ENCODE results near the gene GIMAP7. TPM values are rescaled to one million over a fixed set of nuclear protein-coding genes. Genes with fewer than 3 reads are reported as not detected.
"Not testable (repeated sequence)": the region's sequence is repeated elsewhere in the genome, so short reads cannot be mapped to it uniquely, and the experiment has no call there.

The GIMAP7 gene
- total RNA-seq, 1 donor from 2014 or later = 34.5 TPM

DNA sequence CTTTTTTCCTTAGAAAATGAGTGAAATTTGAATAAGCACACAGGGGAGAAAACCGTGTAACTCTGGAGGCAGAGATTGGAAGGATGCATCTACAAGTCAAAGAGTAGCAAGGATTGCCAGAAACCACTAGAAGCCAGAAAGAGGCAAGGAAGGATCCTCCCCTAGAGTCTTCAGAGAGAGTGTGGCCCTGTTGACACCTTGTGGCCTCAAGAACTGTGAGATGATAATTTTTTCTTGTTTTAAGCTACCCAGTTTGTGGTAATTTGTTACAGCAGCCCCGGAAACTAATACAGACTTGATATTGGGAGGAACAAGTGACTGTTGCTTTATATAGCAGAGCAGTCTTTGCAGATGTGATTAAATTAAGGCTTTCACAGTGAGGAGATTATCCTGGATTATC lies 3.6 kb upstream of the GIMAP7 start:
- no peak for DNase-seq (ENCODE audit: extremely low read depth, low read depth, low spot score)

DNA sequence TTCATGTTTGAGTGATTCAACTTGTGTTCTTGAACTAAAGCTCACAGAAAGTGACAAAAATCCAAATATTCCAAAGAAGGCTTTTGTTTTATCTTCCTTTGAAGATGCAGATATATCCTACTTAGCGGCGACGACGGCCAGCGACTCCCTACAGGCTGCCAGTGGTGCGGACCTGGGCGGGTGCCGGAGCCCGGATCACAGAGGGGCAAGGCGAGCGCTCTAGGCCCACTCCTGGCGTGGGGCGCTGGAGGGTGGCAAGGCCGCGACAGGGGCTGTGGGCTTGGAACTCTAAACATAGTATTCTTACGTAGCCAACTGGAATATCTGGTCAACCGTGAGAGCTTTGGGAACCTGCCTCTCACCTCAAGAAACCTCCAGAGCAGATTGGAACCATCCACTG lies 914 bp upstream of the GIMAP7 start:
- no peak for DNase-seq (ENCODE audit: extremely low read depth, low read depth, low spot score)

DNA sequence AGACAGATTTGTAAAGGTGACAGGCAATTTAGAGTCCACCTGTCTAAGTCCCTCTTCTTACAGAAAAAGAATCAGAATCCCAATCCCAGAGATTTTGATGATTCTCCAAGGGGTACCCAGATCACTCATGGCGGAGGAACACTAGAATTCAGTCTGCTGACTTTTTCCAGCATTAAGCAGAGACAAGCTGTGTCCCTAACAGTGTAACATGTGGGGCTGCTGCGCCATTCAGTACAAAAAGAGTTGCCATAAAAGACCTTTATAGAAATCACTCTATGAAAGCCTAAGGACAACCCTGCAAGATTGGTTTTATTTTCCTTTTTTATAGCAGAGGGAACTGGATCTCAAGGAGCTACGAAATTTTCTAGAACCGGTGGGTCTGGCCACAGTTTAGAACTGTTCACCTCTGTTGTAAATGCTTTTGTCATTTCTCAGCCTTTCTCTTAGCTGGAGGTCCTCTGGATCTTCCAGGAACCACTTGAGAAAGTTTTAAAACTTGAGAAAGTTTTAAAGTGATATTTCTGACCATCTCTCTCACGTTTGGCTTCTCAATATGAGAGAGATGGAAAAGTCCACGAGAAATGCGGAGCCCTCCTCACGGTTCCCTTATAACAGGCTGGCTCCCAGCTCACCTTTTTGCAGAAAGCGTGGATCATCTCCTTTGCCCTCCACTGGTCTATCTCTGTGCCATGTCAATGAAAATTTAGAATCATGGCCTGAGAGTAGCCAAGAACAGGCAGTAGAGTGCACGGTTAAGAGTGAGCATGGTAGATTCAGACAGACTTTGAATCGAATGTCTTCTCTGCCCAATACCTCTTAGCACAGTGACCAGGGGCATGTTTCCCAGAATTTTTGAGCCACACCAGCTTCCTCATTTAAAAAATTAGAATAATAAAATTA lies 826 bp downstream of the GIMAP7 start:
- no peak for DNase-seq (ENCODE audit: extremely low read depth, low read depth, low spot score)

DNA sequence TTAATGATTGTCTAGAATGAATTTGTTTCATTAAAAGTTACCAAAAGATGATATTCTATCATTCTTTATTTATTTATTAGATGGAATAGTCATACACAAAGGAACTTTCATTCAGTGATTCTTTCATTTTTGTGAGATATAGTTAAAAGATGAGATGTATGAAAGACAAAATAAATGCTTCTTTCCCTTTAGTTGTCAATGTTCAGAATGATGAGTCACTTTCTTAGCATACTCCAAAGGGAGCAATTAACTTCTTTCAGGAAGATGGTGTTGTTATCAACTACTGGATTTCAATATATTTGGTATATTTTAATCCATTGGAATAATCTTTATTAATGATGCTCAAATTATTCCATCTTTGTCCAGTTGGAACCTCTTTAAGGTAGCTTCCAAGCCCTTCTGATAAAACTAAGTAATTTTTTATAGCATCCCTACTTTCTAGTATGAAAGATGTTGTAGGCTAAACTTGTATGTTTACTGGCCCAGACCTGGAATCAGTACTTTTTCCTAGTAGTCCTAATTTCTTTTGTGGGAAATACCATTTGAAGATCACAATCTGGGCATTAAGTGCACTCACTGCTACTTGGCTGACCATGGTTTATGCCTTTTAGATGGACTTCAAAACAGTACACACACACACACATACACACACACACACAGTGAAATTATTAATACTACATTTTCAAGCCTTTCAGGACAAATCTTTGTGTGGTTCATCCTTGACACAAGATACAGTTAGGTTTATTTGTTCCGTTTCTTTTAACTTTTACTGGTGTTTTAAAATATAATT lies 2.5 kb downstream of the GIMAP7 start:
- no peak for DNase-seq (ENCODE audit: extremely low read depth, low read depth, low spot score)

DNA sequence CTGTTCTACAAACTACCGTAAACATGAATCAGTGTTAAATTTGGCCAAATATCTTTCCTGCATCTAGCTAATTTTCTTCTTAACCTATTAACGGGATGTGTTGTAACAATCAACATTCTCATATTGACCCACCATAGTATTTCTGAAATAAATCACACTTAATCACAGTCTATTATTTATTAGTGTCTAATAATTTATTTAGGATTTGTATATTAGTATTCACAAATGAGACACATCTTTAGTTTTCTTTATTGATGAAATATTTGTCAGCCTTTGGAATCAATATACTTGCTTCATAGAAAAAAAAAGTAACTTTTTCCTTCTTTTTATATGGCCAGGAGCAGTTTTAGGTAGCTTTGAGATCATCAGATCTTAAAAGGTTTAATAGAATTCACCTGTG lies 4.6 kb downstream of the GIMAP7 start:
- DNase-seq (ENCODE audit: extremely low read depth, low read depth, low spot score) = no peak

DNA sequence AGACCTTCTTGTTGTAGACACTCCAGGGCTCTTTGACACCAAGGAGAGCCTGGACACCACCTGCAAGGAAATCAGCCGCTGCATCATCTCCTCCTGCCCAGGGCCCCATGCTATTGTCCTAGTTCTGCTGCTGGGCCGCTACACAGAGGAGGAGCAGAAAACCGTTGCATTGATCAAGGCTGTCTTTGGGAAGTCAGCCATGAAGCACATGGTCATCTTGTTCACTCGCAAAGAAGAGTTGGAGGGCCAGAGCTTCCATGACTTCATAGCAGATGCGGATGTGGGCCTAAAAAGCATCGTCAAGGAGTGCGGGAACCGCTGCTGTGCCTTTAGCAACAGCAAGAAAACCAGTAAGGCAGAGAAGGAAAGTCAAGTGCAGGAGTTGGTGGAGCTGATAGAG lies 5.5 kb downstream of the GIMAP7 start:
- DNase-seq (ENCODE audit: extremely low read depth, low read depth, low spot score) = no peak

DNA sequence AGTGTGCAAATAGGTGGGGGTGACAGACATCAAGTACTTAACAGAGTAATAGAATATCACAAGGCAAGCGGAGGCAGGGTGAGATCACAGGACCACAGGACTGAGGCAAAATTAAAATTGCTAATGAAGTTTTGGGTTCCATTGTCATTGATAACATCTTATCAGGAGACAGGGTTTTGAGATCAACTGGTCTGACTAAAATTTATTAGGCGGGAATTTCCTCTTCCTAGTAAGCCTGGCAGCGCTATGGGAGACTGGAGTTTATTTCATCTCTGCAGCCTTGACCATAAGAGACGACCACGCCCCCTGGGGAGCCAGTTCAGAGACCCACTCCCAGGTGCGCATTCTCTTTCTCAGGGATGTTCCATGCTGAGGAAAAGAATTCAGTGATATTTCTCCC lies 8.3 kb downstream of the GIMAP7 start:
- DNase-seq (ENCODE audit: extremely low read depth, low read depth, low spot score) = not testable (repeated sequence)

DNA sequence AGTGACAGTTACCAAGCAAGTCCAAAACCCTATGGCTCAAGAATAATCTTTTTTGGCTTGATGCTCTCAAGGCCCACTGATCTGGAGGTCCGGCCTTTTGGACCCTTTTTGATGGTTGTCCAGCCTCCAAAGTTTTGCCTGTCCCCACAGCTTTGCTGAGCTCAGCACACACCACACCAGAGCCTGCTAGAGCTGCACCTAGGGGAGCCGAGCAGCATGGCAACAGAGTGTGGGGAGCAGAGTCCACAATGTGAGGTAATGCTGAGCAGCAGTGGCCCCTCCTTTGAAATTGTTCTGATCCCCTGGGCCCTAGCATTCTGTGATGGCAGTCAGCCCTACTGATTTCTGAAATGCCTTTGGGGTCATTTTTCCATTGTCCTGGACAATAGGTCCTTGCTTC lies 9.3 kb downstream of the GIMAP7 start:
- no peak for DNase-seq (ENCODE audit: extremely low read depth, low read depth, low spot score)

DNA sequence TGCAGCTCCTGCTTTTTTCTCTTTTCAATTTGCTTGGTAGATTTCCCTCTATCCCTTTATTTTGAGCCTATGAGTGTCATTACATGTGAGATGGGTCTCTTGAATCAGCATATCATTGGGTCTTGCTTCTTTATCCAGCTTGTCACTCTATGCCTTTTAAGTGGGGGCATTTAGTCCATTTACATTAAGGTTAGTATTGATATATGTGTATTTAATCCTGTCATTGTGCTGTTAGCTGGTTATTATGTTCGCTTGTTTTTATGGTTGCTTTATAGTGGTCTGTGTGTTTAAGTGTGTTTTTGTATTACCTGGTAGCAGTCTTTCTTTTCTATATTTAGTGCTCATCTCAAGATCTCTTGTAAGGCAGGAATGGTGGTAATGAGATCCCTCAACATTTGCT lies 17.0 kb downstream of the GIMAP7 start:
- no peak for DNase-seq (ENCODE audit: extremely low read depth, low read depth, low spot score)

DNA sequence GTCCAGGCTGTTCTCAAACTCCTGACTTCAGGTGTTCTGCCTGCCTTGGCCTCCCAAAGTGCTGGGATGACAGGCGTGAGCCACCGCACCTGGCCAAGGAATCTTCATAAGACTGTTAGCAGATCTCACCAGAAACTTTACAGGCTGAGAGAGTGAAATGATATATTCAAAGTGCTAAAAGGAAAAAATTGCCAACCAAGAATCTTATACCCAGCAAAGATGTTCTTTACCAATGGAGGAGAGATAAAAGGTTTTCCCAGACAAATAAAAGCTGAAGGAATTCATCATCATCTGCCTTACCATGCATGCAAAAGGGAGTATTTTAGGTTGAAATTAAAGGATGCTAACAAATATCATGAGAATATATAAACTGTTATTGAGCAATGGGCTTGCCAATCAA lies 23.6 kb downstream of the GIMAP7 start:
- DNase-seq (ENCODE audit: extremely low read depth, low read depth, low spot score) = no peak

DNA sequence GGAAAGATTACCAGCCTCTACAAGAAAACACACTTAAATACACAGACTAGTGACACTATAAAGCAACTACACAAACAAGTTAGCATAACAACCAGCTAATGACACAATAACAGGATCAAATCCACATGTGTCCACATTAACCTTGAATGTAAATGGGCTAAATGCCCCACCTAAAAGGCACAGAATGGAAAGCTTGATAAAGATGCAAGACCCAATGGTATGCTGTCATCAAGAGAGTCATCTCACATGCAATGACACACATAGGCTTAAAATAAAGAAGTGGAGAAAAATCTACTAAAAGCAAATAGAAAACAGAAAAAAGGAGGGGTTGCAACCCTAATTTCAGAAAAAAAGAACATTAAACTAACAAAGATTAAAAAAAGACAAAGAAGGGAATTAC lies 38.5 kb downstream of the GIMAP7 start:
- DNase-seq (ENCODE audit: extremely low read depth, low read depth, low spot score) = no peak

DNA sequence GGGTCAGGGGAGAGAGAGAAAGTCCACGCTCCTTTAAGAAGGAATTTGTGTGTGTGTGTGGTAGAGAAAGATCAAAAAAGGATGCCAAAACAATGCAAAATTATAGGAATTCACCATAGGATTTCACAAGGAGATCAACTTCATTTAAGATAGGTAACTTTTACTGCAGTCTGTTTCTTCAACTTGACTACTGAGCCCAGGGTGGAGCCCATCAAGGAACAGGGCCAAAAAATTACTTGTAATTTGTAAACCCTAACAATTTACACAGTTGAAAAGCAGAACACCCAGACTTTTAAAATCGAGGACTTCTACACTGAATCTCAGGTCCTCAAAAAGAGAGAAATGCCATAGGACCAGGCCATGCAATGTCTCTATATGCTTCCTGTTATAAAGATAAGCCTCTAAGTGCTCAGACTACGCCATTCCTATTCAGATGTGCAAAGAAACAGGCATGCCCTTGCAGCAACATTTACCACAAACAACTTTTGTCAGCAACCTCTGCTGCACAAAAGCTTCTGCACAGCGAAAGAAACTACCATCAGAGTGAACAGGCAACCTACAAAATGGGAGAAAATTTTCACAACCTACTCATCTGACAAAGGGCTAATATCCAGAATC lies 42.0 kb downstream of the GIMAP7 start:
- no peak for DNase-seq (ENCODE audit: extremely low read depth, low read depth, low spot score)

DNA sequence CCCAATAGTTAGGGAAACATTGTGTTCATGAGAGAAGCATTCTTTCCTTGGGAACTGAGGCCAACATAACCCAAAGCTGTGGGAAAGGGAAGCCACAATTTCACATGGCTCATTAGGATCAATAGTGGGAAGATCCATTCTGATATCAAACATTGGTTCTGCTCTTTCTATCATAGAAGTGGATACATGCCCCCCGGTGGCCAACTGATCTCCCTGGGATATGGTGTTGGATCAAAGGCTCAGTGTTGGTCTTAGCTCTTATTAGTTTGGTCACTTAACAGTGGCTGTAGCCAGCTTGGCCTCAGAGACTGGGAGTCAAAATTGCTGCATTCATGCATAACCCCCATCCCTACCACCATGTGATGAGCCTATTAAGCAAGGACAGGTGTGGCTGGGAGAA lies 45.8 kb downstream of the GIMAP7 start:
- no peak for DNase-seq (ENCODE audit: extremely low read depth, low read depth, low spot score)

DNA sequence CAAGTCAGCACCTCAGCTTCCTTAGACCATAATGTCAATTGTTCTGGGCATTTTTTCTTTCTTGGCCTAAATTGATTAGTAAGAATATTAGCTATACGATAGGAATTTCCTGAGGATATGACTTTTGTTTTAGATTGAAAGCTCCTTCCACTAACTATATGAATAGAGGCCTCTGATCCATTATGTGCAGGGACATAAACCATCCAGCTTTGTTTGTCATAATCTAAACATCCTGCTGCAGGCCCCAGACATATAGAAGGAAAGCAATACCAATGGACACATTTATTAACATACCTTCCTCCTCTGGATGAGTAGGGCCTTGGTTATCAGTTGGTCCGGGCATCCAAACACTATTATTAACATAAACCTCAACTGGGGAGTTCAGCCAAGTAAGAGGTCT lies 48.2 kb downstream of the GIMAP7 start:
- no peak for DNase-seq (ENCODE audit: extremely low read depth, low read depth, low spot score)

DNA sequence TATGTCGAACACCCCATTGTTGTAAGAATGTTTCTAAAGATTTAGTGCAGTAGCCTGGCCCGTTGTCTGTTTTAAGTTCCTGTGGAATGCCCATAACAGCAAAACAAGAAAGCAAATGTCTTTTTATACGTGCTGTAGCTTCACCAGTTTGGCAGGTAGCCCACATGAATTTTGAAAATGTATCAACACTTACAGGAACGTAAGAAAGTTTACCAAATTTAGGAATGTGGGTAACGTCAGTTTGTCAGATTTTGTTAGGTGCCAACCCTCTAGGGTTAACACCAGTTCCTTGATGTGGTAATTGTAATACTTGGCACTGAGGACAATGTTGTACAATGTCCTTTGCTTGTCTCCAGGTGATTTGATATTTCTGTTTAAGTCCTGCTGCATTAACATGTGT lies 49.3 kb downstream of the GIMAP7 start:
- no peak for DNase-seq (ENCODE audit: extremely low read depth, low read depth, low spot score)

DNA sequence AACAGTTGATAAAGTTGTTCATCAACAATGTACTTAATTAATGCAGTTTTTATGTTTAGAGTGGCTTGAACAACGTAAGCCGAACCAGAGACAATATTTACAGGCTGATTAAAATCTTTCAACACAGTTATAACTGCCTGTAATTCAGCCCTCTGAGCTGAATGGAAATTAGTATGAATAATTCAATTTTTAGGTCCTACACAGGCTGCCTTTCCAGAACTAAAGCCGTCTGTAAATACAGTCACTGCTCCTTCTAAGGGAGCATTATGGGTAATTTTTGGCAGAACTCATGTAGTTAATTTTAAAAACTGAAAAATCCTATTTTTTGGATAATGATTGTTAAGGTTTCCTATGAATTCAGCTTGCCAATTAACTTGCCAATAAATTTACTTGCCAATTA lies 49.9 kb downstream of the GIMAP7 start:
- DNase-seq (ENCODE audit: extremely low read depth, low read depth, low spot score) = no peak

DNA sequence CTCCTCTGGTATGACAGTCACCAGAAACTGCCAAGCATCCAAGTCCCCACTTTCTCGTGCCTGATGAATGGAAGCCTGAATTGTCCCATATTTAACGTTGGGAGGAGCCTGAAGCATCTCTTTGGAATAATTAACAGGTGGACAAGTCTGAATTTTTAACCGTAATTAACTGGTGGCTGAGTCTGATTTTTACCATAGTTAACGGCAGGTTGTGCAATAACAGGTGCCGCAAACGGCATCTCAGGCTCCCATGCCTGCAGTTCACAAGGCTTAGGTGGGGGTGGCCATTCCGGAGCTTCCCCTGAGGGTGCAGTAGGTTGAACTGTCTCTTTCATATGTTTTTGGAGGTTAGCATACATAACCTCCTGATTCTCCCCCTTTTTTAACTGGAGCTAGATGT lies 50.6 kb downstream of the GIMAP7 start:
- no peak for DNase-seq (ENCODE audit: extremely low read depth, low read depth, low spot score)

DNA sequence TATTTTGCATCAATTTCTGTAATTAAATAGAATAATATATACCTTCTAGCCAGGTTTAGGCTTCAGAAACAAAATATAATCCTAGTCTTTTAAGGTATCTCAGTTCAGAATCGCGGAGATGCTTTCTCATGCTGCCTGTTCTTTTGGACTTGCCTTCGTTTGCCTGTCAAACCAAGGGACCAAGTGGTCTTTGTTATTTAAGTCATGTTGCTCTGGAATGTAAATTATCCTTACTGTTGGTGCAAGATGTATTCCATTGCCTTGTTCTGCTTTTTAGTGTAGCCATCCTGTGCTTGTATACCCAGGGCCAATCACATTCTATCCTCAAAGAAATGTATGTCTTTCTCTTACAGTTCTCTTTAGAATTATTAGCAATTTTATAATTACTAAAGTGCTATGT lies 51.5 kb downstream of the GIMAP7 start:
- DNase-seq (ENCODE audit: extremely low read depth, low read depth, low spot score) = no peak

DNA sequence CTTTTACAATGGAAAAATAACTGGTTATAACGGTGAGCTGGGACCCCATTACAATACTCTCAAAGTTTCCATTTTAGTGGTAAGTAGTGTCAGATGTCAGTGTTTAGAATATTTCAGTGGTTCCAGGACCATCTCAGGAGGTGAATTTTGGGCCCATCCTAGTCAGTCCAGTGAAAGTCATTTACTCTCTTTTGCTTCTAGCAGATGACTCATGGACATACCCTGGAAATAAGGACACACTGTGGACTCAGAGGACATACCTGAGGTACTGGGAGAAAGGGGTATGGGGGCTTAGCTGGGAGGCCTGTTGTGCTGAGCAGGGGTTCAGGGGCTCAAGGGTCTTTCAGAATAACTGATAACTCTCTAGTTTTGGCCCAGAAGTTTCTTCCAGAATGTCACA lies 51.9 kb downstream of the GIMAP7 start:
- no peak for DNase-seq (ENCODE audit: extremely low read depth, low read depth, low spot score)

DNA sequence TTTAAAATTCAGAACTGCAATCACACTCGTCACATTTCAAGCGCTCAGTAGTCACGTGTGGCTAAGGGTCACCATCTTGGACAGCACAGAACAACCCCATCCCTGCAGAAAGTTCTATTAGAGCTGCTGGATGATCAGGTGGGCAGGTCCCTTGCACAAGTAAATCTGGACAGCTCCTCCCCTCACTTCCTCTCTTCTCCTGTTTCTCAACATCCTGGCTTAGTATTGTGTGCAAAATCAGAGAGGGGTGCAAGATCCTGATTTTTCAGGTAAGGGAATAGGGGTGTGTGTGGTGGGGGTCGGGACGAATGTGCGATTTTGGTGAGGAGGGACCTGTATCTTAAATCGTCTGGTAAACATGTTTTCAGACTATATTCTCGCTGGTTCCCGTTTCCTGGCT lies 52.5 kb downstream of the GIMAP7 start, which contains the start of gene GIMAP4:
Gene GIMAP4 (plus strand): TSS at position 222 of the 400 bp plus-strand sequence. CDS start 2,512 bp downstream, outside the sequence.
- DNase-seq (ENCODE audit: extremely low read depth, low read depth, low spot score) = no peak

DNA sequence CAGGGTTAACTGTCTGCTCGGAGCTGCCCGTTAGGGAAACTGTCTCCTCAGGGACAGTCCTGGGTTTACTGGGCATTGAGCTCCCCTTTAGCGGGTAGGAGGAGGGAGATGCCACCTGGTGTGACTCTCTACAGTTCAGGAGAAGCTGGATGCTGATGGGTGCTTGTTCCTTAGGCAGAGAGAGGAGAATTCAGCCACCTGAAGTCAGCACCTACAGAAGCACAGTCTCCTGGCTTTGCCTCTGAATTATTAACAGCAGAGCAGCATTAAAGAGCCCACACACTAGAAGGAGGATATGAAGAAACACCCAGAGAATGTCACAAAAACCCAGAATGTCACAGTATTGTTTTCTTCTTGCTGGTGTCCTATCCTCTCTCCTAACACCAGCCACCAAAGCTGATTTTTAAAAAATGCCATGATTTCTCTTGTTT lies 53.2 kb downstream of the GIMAP7 start:
- no peak for DNase-seq (ENCODE audit: extremely low read depth, low read depth, low spot score)

All from glomerular endothelial cell (primary cell).